GM18873 (cell line): ENCODE data around the gene SLC6A13.
"Not testable (repeated sequence)": the region's sequence is repeated elsewhere in the genome, so short reads cannot be mapped to it uniquely, and the experiment has no call there.

ENCODE experiments used
- ATAC-seq: cut with Tn5 transposase; IDR thresholded peaks from one replicate; pipeline ENCODE4 v1.9.1; 2021; ENCODE audit warnings: mild to moderate bottlenecking, moderate library complexity, moderate number of reproducible peaks; ENCODE audit not compliant: unreplicated experiment, low FRiP score

The SLC6A13 gene

GRCh38 chr12:262817-263216 is at the start of gene SLC6A13:
Gene SLC6A13, minus strand, starts transcription at chr12:262836. Its CDS starts 2,784 bp downstream, at chr12:260052.
- ATAC-seq, result no peak

DNA sequence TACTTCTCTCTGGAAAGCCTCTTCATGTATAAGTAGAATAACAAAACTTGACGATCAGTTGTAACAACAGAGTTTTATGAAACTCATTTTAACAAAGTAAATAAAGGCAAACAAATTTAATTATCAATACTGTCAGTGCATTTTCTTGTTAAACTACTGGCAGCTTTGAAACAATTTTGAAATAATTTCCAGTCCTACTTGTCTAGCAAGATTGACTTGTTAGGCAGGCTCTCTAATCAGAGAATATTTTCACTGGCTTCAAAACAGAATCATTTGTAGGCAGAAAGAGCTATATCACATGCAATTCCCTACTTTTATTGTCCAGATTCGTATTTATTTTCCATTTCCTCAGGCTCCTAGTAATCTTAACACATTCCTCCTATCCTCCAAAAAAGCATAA is 45.9 kb upstream of the SLC6A13 start:
- ATAC-seq, result no peak

DNA sequence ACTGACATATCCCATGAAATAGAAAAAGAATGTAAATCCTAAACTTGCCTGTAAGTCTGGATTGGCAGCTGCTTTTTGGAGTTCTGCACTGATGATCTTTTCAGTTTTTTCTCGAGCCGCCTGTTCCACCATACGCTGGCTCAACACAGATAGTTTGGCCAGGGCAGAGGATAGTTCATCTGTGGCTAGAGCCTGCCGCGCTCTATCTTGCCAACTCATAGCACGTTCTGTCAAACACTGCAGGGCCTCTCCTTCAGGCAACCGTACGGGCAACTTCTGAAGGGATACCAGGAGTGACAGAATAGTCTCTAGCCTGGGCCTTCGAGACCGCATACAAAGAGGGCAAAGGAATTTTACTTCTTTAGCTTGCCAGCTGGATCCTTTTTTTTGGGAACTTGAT is 44.8 kb upstream of the SLC6A13 start:
- no peak for ATAC-seq

DNA sequence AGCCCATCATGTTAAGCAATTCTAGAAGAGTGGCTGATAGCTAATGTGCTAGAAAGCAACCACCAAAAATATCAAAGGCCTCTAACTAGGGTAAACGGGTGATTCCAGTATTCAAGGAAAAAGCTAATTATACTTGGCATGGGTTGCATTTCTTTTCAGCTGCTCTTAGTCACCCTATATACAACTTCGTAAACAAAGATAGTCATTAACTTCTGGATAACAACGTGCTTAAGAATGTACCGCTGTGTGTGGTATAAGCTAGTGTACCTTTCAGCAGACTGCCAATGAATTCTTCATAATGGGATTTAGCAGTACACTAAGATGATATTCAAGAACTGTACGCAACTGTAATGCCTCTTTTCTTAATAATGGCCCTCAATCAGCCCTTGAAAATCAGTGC is 42.2 kb upstream of the SLC6A13 start:
- ATAC-seq, result no peak

DNA sequence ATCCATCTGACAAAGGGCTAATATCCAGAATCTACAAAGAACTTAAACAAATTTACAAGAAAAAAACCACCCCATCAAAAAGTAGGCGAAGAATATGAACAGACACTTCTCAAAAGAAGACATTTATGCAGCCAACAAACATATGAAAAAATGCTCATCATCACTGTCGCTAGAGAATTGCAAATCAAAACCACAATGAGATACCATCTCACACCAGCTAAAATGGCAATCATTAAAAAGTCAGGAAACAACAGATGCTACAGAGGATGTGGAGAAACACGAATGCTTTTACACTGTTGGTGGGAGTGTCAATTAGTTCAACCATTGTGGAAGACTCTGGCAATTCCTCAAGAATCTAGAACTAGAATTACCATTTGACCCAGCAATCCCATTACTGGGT is 40.1 kb upstream of the SLC6A13 start:
- not testable (repeated sequence) for ATAC-seq

- ATAC-seq, result not testable (repeated sequence)
Observed at GRCh38 chr12:300166-300565, 37.5 kb upstream of the SLC6A13 start.

DNA sequence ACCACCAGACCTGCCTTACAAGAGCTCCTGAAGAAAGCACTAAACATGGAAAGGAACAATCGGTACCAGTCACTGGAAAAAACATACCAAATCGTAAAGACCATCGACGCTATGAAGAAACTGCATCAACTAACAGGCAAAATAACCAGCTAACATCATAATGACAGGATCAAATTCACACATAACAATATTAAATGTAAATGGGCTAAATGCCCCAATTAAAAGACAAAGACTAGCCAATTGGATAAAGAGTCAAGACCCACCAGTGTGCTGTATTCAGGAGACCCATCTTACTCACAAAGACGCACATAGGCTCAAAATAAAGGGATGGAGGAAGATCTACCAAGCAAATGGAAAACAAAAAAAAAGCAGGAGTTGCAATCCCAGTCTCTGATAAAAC is 36.9 kb upstream of the SLC6A13 start:
- ATAC-seq, result not testable (repeated sequence)

DNA sequence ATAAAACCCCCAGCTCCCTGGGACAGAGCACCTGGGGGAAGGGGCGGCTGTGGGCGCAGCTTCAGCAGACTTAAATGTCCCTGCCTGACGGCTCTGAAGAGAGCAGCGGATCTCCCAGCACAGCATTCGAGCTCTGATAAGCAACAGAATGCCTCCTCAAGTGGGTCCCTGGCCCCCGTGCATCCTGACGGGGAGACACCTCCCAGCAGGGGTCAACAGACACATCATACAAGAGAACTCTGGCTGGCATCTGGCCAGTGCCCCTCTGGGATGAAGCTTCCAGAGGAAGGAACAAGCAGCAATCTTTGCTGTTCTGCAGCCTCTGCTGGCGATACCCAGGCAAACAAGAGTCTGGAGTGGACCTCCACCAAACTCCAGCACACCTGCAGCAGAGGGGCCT is 35.4 kb upstream of the SLC6A13 start:
- not testable (repeated sequence) for ATAC-seq

DNA sequence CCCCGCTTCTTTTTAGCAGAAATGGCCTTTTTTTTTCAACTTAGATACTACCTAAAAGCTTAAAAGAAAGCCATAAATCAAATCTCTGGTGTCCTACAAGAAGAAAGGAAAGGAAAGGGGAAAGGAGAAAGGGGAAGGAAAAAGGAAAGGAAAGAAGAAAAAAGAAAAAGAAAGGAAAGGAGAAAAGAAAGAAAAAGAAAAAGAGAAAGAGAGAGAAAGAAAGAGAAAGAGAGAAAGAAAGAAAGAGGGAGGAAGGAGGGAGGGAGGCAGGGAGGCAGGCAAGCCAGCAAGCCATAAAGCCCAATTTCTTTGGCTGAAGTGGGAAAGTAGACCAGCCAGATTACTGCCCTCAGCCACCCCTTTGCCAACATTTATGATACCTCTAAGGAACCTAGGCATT is 32.5 kb upstream of the SLC6A13 start:
- ATAC-seq, result no peak

- ATAC-seq, result no peak
Observed at GRCh38 chr12:293199-293598, 30.6 kb upstream of the SLC6A13 start.

- no peak for ATAC-seq
Observed at GRCh38 chr12:292186-292585, 29.6 kb upstream of the SLC6A13 start.

DNA sequence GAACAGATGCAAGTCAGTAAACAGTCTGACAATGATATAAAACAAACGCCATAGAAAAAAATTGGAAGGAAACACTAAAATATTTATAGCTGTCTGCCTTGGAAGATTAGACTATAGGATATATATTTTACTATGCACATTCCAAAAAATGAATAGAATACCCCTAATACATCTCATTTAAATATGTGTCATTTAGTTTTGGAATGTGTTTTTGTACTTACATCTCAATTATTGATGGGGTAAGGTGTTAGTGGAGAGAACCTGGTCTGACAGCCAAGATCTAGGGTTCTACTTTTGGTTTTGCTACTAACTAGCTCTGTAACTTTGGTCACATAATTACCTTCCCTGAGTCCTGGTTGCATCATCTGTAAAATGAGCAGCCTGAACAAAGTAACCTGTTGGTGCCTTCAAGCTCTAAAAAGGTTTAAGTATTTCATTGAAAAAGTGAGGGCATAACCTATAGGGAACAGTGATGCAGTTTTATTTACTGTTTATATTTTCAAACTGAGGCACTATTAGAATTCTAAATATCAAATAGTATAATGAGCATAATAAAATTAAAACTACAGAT is 28.6 kb upstream of the SLC6A13 start:
- ATAC-seq, result no peak

GRCh38 chr12:288687-289086 is 26.1 kb upstream of the SLC6A13 start:
- no peak for ATAC-seq

GRCh38 chr12:286531-287300 is 24.1 kb upstream of the SLC6A13 start:
- ATAC-seq, result no peak

GRCh38 chr12:278046-278445 is 15.4 kb upstream of the SLC6A13 start:
- ATAC-seq, result no peak

DNA sequence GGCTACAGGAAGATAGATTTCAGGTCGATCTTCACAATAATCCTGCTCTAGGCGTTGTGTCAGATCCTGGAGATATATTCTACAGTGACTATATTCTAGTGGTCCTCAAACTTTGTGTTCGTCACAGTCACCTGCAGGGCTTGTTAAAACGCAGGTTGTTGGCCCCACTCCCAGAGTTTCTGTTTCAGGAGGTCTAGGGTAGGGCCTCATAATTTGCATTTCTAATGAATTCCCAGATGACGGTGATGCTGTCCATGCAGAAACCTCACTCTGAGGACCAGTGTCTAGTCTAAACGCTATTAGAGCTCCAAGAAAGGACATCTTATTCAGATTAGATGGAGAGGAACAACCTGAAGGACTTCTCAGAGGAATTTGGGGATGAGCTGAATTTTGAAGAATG is 13.2 kb upstream of the SLC6A13 start:
- no peak for ATAC-seq

DNA sequence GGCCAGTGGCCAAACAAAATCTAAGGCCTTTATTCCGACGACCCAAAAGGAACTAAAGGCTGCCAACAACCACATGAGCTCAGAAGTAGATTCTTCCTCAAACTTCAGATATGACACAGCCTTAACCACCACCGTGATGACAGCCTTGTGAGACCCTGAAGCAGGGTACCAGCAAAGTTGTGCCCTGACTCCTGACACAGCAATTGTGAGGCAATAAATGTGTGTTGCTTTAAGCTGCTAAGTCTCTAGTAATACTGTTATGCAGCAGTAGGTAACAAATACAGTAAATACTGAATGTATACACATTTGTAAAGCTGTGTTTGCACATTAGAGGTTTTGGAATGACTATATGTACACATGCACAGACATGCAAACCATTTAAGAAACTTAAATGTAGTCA is 10.7 kb upstream of the SLC6A13 start:
- ATAC-seq, result no peak

DNA sequence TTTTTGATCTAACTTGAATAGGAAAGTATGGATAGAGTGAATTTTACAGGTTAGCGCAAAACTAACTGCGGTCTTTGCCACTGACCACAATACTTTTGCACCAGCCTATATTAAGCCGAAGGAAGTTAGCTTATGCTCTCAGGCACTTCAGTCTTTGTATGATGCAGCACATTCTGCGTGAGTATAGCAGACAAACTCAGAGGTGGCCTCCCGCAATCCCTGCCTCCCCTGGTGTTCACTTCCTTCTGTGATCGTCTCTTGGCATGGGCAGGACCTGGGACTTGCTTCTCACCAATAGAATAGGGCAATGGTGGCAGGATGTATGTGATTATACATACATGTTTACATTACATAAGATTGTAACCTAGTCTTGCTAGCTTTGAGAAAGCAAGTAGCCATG is 10.3 kb upstream of the SLC6A13 start:
- ATAC-seq, result no peak

- ATAC-seq, result no peak
Observed at GRCh38 chr12:271161-271560, 8.5 kb upstream of the SLC6A13 start.

GRCh38 chr12:269191-269590 is 6.6 kb upstream of the SLC6A13 start:
- no peak for ATAC-seq

DNA sequence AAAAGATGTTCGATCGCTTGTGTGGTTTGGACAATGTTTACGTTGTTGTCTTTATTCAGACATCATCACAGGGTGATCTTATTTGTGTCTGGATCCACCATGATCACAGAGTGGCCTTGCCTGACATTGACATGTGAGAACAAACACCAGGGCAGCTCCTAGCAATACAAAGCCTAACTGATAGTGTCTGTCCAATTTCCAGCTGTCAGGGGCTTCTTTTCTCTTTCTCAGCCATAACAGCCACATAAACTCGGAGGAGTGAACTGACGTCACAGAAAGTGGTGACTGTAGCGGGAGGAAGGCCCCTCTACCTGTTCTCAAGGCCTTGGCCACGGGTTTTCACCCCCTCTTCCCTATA is 5.8 kb upstream of the SLC6A13 start:
- no peak for ATAC-seq
